Liver (tissue), 3 donors: ENCODE results near the gene WNT2.

ENCODE experiments used
- CTCF ChIP-seq: fragments of 150-350 bp; IDR thresholded peaks from 2 replicates; pipeline ENCODE4 v1.5.1; 2017; ENCODE audit warnings: improper control_type of control experiment, low read depth, low read length; ENCODE audit not compliant: missing input control
- EGR1 ChIP-seq, 2 donors: IDR thresholded peaks; 2 replicates each; pipeline ENCODE4 v1.6.1; 2016 to 2018; ENCODE audit warnings: antibody characterized with exemption in 2 of 2, low read depth in 2 of 2
- HNF4G ChIP-seq: IDR thresholded peaks from 2 replicates; pipeline ENCODE4 v1.6.1; 2016; ENCODE audit warnings: antibody characterized with exemption
- JUND ChIP-seq, 2 donors: IDR thresholded peaks; 2 replicates each; pipeline ENCODE4 v1.6.1; 2016; ENCODE audit warnings: antibody characterized with exemption in 2 of 2
- RAD21 ChIP-seq, 2 donors: IDR thresholded peaks; 2 replicates each; pipeline ENCODE4 v1.6.1; 2016; ENCODE audit warnings: antibody characterized with exemption in 2 of 2, mild to moderate bottlenecking in 2 of 2
- REST ChIP-seq: IDR thresholded peaks from 2 replicates; pipeline ENCODE4 v1.6.1; 2016; ENCODE audit warnings: antibody characterized with exemption, mild to moderate bottlenecking
- ZBTB33 ChIP-seq: IDR thresholded peaks from 2 replicates; pipeline ENCODE4 v1.6.1; 2016; ENCODE audit warnings: antibody characterized with exemption
- donor health status: healthy.
- donor health status: healthy.

DNA sequence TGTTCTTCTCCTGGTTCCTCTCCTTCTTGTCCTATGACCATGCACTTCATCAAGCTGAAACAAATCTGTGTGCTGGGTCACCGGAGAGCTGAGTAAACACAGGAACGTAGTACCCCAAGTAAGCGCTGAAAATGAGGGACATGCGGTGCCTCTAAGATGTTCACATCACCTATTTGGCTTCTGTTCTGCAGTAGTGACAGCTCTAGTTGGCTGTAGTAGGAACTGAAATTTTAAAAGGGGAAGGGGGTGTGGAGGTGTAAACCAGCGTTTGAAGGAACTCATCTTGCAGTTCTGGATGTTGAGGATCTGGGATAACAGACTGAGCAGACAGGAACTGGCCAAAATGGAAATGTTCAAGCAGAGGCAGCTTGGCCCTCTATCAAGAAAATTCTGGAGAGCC, 85.2 kb downstream of the WNT2 start:
- TF ChIP-seq REST = no peak
- no peak for TF ChIP-seq CTCF
- no peak for TF ChIP-seq HNF4G
- TF ChIP-seq RAD21 (IDR thresholded peaks at IDR 0.05) = no peak
- no peak for TF ChIP-seq EGR1 (IDR thresholded peaks at IDR 0.05; ENCODE audit: low read depth in 2 of 2)
- no peak for TF ChIP-seq JUND (IDR thresholded peaks at IDR 0.05)
- no peak for TF ChIP-seq ZBTB33
